Astrocyte of the cerebellum (primary cell): ENCODE results near the gene OPRPN.

Experiments
- DNase-seq: peaks from one replicate; pipeline ENCODE4 v3.0.0-alpha.2; 2011; ENCODE audit warnings: low read depth
- H3K4me3 ChIP-seq: 2 replicates; pipeline ENCODE4 v1.5.1; 2011; ENCODE audit warnings: mild to moderate bottlenecking, low read depth, low read length, moderate library complexity
- in situ Hi-C: cut with HindIII; loops from 2 replicates; pipeline ENCODE4 v1.10.0; 2017; ENCODE audit warnings: low sequenced_read_pairs
- TF ChIP-seq, protein P1 (sequence below): IDR thresholded peaks from 2 replicates; pipeline ENCODE4 v1.5.1; 2012; ENCODE audit warnings: low read length, low read depth, moderate library complexity, mild to moderate bottlenecking; ENCODE audit errors: missing control alignments

The OPRPN gene, protein sequence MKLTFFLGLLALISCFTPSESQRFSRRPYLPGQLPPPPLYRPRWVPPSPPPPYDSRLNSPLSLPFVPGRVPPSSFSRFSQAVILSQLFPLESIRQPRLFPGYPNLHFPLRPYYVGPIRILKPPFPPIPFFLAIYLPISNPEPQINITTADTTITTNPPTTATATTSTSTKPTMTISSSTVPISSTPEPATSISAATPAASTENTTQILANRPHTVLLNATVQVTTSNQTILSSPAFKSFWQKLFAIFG

DNA sequence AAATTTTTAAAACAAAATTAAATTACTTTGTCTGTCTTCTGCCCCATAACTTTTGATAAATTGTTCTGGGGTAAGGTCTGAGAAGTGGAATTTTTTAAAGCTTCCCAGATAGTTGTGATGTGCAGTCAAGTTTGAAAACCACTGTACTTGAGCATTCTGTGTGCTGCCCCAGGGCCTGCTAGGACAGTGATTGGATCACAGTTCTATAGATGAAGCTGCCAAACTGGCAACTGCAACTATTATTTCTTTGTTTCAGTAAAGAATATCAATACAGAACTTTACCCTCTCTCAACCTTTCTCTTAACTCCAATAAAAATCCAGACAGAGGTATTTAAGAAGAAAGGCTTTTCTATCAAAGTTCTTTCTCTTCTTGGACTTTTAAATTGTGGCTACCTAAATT is at the start of gene OPRPN:
OPRPN (plus strand) TSS at position 361 of the 400 bp plus-strand sequence. CDS start 1,346 bp downstream, outside the sequence.
- DNase-seq, result no peak
- TF ChIP-seq, protein P1, sequence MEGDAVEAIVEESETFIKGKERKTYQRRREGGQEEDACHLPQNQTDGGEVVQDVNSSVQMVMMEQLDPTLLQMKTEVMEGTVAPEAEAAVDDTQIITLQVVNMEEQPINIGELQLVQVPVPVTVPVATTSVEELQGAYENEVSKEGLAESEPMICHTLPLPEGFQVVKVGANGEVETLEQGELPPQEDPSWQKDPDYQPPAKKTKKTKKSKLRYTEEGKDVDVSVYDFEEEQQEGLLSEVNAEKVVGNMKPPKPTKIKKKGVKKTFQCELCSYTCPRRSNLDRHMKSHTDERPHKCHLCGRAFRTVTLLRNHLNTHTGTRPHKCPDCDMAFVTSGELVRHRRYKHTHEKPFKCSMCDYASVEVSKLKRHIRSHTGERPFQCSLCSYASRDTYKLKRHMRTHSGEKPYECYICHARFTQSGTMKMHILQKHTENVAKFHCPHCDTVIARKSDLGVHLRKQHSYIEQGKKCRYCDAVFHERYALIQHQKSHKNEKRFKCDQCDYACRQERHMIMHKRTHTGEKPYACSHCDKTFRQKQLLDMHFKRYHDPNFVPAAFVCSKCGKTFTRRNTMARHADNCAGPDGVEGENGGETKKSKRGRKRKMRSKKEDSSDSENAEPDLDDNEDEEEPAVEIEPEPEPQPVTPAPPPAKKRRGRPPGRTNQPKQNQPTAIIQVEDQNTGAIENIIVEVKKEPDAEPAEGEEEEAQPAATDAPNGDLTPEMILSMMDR, result no peak
- H3K4me3 ChIP-seq, result no peak within 1 kb of the TSS
- in situ Hi-C loops, result no loop called here

DNA sequence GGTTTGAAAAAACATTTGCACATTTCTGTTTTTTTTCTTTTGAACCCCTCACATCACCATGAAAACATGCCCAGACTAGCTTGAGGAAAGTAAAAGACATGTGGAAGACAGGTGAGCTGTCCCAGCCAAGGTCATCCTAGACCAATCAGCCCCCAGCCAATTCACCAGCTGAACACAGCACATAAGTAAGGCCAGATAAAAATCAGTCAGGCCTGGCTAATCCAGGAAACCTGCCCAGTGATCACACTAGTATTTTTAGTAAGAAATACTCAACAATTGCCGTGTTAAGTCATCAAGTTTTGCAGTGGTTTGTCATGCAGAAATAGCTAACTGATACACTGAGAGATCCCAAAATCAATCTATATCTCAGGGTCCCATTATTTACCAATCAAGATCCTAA is 41.6 kb upstream of the OPRPN start:
- DNase-seq, result no peak
- TF ChIP-seq, protein P1, result no peak
- in situ Hi-C loops, result no loop called here
- H3K4me3 ChIP-seq, result no peak overlapping the region

DNA sequence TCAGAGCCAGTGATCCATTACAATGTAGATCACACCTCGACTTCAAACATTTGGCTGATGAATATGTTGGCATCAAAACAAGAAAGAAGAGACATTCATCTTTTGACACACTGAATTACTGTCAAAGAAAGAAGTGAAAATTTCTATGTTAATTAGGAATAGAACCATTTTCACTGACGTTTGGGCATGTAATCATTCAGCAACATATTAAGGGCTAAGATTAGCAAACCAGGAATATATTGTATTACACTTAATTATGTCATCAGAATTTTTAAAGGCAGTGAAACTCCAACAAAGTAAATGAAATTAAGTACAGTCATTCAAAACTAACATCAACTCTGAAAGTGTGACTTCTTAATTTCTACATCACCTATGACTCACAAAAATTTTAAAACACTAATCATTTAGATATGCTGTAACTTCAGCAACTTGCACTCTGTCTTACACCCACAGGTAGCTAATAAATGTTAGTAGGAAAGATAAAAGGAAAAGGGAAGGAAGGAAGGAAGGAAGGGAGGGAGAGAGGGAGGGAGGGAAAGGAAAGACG is 38.6 kb upstream of the OPRPN start:
- in situ Hi-C loops, result no loop called here
- no peak for DNase-seq
- TF ChIP-seq, protein P1, result no peak
- no peak overlapping the region for H3K4me3 ChIP-seq

DNA sequence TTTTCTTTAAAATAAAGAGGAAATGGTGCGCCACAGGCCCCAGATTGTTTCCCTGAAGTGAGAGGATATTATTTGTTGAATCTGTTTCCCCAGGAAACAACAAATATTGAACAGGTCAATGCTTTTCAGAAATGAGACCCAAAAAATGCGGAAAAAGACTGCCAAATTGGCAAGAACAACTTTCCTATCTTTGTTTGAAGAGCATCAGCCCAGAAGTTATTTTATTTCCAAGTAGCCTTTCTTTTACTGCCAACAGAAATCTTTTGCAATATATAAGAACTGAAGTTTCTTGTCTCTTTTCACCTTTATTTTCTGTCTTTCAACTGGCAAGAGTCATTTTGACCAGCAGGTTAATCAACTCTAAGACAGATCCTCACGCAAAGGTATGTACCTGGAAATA is 37.3 kb upstream of the OPRPN start, which contains the start of gene SMR3A:
SMR3A (plus strand) TSS at position 301 of the 400 bp plus-strand sequence. CDS start 1,356 bp downstream, outside the sequence.
- DNase-seq, result no peak
- in situ Hi-C loops, result no loop called here
- no peak within 1 kb of the TSS for H3K4me3 ChIP-seq
- TF ChIP-seq, protein P1, result no peak

DNA sequence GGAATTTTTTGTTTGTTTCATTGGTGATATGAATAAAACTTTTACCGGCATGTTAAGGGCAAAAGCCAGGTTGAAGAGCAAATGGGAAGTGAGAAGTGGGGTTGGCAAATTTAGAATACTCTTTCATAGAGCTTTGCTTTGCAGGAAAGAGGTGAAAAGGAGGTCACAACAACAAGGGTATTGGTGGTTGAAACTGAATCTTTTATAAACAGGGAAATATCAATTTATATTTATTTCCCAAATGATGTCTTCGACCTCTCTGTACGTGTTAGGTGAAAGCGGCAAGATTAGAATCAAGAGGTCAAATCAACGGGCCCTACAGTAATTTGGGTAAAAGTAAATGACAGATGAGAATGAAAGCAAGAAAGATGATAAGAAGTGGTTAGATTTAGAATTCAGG is 33.7 kb upstream of the OPRPN start:
- in situ Hi-C loops, result no loop called here
- TF ChIP-seq, protein P1, result no peak
- DNase-seq, result no peak
- H3K4me3 ChIP-seq, result no peak overlapping the region

DNA sequence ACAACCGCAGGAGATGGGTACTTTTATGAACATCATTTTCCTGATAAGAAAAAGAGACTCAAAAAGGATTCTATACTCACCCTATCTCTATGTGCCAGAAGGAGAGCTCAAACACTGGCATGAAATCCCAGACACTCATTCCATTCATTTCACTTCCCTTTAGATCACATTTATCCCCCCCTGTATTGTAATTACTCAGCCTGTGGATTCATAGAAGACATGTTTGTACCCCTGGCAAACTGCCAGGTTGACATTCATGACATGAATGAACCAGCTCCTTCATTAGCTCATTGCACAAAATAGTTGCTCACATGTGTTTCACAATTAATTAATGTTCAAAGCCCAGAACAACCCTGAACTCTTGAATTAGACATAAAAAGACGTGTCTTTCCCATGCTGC is 32.3 kb upstream of the OPRPN start:
- in situ Hi-C loops, result no loop called here
- TF ChIP-seq, protein P1, result no peak
- no peak for DNase-seq
- H3K4me3 ChIP-seq, result no peak overlapping the region
